H1 (cell line): ENCODE results near the gene MARCHF3. TPM values are rescaled to one million over a fixed set of nuclear protein-coding genes. Genes with fewer than 3 reads are reported as not detected.

Experiments
- CTCF ChIA-PET: fragments of 300-600 bp; sonication (Branson Sonifier 250); formaldehyde crosslinking; loops from one replicate; lab custom pipeline; 2021; ENCODE audit not compliant: partially characterized antibody; lab: Charles Lee
- POLR2A ChIA-PET: fragments of 300-600 bp; sonication (Branson Sonifier 250); formaldehyde crosslinking; loops from one replicate; lab custom pipeline; 2021; ENCODE audit warnings: inconsistent platforms; ENCODE audit not compliant: partially characterized antibody; lab: Charles Lee
- DNase-seq, 2 experiments: peaks; one replicate each; pipeline versions ENCODE4 v3.0.0 to v3.0.0-alpha.2; 2010 to 2022; ENCODE audit warnings: low spot score in 2 of 2, low read depth in 1 of 2, mixed read lengths in 1 of 2
- FAIRE-seq: peaks from 2 replicates; lab custom pipeline; 2011; peaks lifted over from hg19 to GRCh38; lab: Jason Lieb, UNC
- H2AFZ ChIP-seq: 2 replicates; pipeline ENCODE4 v1.8.1; 2012; ENCODE audit warnings: low read length, inconsistent platforms
- H2AK5ac ChIP-seq: 2 replicates; pipeline ENCODE4 v1.6.1; 2013; ENCODE audit warnings: low read depth, low read length
- H2BK120ac ChIP-seq: replicated peaks from 2 replicates; pipeline ENCODE3; 2013; ENCODE audit warnings: low read depth, low read length, inconsistent platforms
- H2BK12ac ChIP-seq: 2 replicates; pipeline ENCODE4 v1.6.1; 2013; ENCODE audit warnings: low read depth, low read length
- H2BK15ac ChIP-seq: 2 replicates; pipeline ENCODE4 v1.6.1; 2013; ENCODE audit warnings: low read length
- H2BK20ac ChIP-seq: 2 replicates; pipeline ENCODE4 v1.6.1; 2013; ENCODE audit warnings: low read length
- H2BK5ac ChIP-seq: 2 replicates; pipeline ENCODE4 v1.6.1; 2013; ENCODE audit warnings: low read depth, low read length
- H3K14ac ChIP-seq: 2 replicates; pipeline ENCODE4 v1.6.1; 2013; ENCODE audit warnings: inconsistent platforms; ENCODE audit not compliant: insufficient read length
- H3K18ac ChIP-seq: 2 replicates; pipeline ENCODE4 v1.6.1; 2013; ENCODE audit warnings: low read length; ENCODE audit errors: extremely low read depth
- H3K23ac ChIP-seq: 2 replicates; pipeline ENCODE4 v1.6.1; 2013; ENCODE audit warnings: inconsistent platforms; ENCODE audit not compliant: insufficient read length
- H3K23me2 ChIP-seq: 2 replicates; pipeline ENCODE4 v1.6.1; 2013; ENCODE audit warnings: low read depth, low read length
- H3K27ac ChIP-seq: 2 replicates; pipeline ENCODE4 v1.6.1; 2011; ENCODE audit warnings: low read depth, low read length, inconsistent platforms
- H3K27me3 ChIP-seq, 4 experiments: replicated peaks in 1 of 4; 1 replicate in 1 of 4; 2 replicates in 3 of 4; pipeline versions ENCODE4 v1.6.1 to v1.8.1; 2011 to 2013; ENCODE audit warnings: low read length in 3 of 4, mild to moderate bottlenecking in 3 of 4, inconsistent platforms in 2 of 4, mixed read lengths in 2 of 4, moderate library complexity in 1 of 4; ENCODE audit not compliant: control insufficient read depth in 3 of 4, insufficient read depth in 3 of 4; ENCODE audit errors: extremely low read depth in 1 of 4
- H3K36me3 ChIP-seq, 4 experiments: 2 replicates each; pipeline versions ENCODE4 v1.6.1 to v1.8.1; 2011 to 2013; ENCODE audit warnings: mild to moderate bottlenecking in 4 of 4, low read length in 3 of 4, moderate library complexity in 2 of 4, control low read depth in 1 of 4, inconsistent platforms in 1 of 4; ENCODE audit not compliant: insufficient read depth in 4 of 4, control insufficient read depth in 2 of 4
- H3K4ac ChIP-seq: replicated peaks from 2 replicates; pipeline ENCODE3; 2013; ENCODE audit warnings: low read length, low read depth, mixed read lengths, inconsistent platforms; ENCODE audit not compliant: insufficient read length
- H3K4me1 ChIP-seq, 4 experiments: replicated peaks in 1 of 4; 1 replicate in 1 of 4; 2 replicates in 3 of 4; pipeline versions ENCODE4 v1.6.1 to v1.8.1; 2011 to 2013; ENCODE audit warnings: low read length in 3 of 4, inconsistent platforms in 2 of 4, mixed read lengths in 1 of 4; ENCODE audit not compliant: insufficient read depth in 4 of 4, control insufficient read depth in 3 of 4
- H3K4me2 ChIP-seq, 2 experiments: 2 replicates each; pipeline versions ENCODE4 v1.6.1 to v1.8.1; 2011 to 2013; ENCODE audit warnings: low read depth in 2 of 2, low read length in 2 of 2, control low read depth in 1 of 2, inconsistent platforms in 1 of 2, mild to moderate bottlenecking in 1 of 2; ENCODE audit not compliant: insufficient read depth in 1 of 2
- H3K4me3 ChIP-seq, 4 experiments: fragments of 200-600, 300-600 bp in 1 of 4; sonication (generic), shearing (Covaris generic), sonication (Bioruptor Twin) in 1 of 4; 2 replicates each; pipeline versions ENCODE4 v1.5.1 to v1.8.1; 2011 to 2016; ENCODE audit warnings: low read length in 4 of 4, low read depth in 3 of 4, control low read depth in 2 of 4, inconsistent platforms in 2 of 4, mild to moderate bottlenecking in 2 of 4, mixed read lengths in 1 of 4, moderate library complexity in 1 of 4; ENCODE audit not compliant: insufficient read depth in 2 of 4; ENCODE audit errors: extremely low read depth in 1 of 4
- H3K56ac ChIP-seq: replicated peaks from 2 replicates; pipeline ENCODE3; 2013; ENCODE audit warnings: low read depth, mild to moderate bottlenecking, mixed read lengths, low read length, inconsistent platforms; ENCODE audit not compliant: insufficient read length
- H3K79me1 ChIP-seq: 2 replicates; pipeline ENCODE4 v1.6.1; 2013; ENCODE audit warnings: low read depth, low read length, control low read depth
- H3K79me2 ChIP-seq, 2 experiments: 2 replicates each; pipeline versions ENCODE4 v1.6.1 to v1.8.1; 2012 to 2013; ENCODE audit warnings: low read length in 2 of 2, mild to moderate bottlenecking in 2 of 2, inconsistent platforms in 1 of 2; ENCODE audit not compliant: insufficient read depth in 2 of 2, control insufficient read depth in 1 of 2
- H3K9ac ChIP-seq, 4 experiments: replicated peaks in 1 of 4; 1 replicate in 1 of 4; 2 replicates in 3 of 4; pipeline versions ENCODE4 v1.6.1 to v1.8.1; 2011 to 2013; ENCODE audit warnings: low read depth in 3 of 4, low read length in 3 of 4, control low read depth in 2 of 4, mild to moderate bottlenecking in 2 of 4, moderate library complexity in 2 of 4, inconsistent platforms in 1 of 4; ENCODE audit errors: extremely low read depth in 1 of 4
- H3K9me3 ChIP-seq, 2 experiments: 2 replicates each; pipeline versions ENCODE4 v1.6.1 to v1.8.1; 2012 to 2013; ENCODE audit warnings: mild to moderate bottlenecking in 2 of 2, moderate library complexity in 2 of 2, control low read depth in 1 of 2, inconsistent platforms in 1 of 2, low read depth in 1 of 2, low read length in 1 of 2, mixed read lengths in 1 of 2; ENCODE audit not compliant: insufficient read depth in 2 of 2
- H4K20me1 ChIP-seq, 2 experiments: replicated peaks in 1 of 2; 2 replicates each; pipeline versions ENCODE3 to v1.8.1; 2011 to 2013; ENCODE audit warnings: inconsistent platforms in 2 of 2, low read length in 2 of 2, mild to moderate bottlenecking in 1 of 2; ENCODE audit not compliant: insufficient read depth in 2 of 2, control insufficient read depth in 1 of 2
- H4K5ac ChIP-seq: 2 replicates; pipeline ENCODE4 v1.6.1; 2013; ENCODE audit warnings: low read length, low read depth, mixed read lengths, inconsistent platforms; ENCODE audit not compliant: insufficient read length
- H4K8ac ChIP-seq: 2 replicates; pipeline ENCODE4 v1.8.0; 2013; ENCODE audit warnings: mild to moderate bottlenecking, moderate library complexity, low read length, inconsistent platforms; ENCODE audit not compliant: insufficient read depth; ENCODE audit errors: extremely low read depth
- H4K91ac ChIP-seq: replicated peaks from 2 replicates; pipeline ENCODE3; 2013; ENCODE audit warnings: low read length, mixed read lengths, inconsistent platforms; ENCODE audit not compliant: insufficient read length
- RAD21 ChIP-seq, 2 experiments: IDR thresholded peaks in 1 of 2; conservative IDR thresholded peaks in 1 of 2; 2 replicates each; pipeline ENCODE4 v1.6.1; 2011; ENCODE audit warnings: low read depth in 2 of 2, low read length in 2 of 2, improper control_type of control experiment in 1 of 2, inconsistent platforms in 1 of 2, mild to moderate bottlenecking in 1 of 2, moderate library complexity in 1 of 2
- RBBP5 ChIP-seq: IDR thresholded peaks from 2 replicates; pipeline ENCODE4 v1.7.1; 2012; ENCODE audit warnings: low read depth, mild to moderate bottlenecking, inconsistent platforms, low read length, moderate library complexity, borderline replicate concordance
- WGBS, 2 experiments: shearing (Covaris generic) in 1 of 2; methylation state at CpG; one replicate each; pipeline versions ENCODE4 v1.1.6 to v1.1.7; 2013 to 2015; ENCODE audit warnings: low lambda C conversion rate in 2 of 2, mixed read lengths in 2 of 2, inconsistent platforms in 1 of 2, low coverage in 1 of 2, missing lambda C conversion rate in 1 of 2; ENCODE audit not compliant: insufficient replicate concordance in 2 of 2, insufficient coverage in 1 of 2, insufficient read length in 1 of 2; ENCODE audit errors: extremely low coverage in 1 of 2, missing lambda C conversion rate in 1 of 2; 5-methylcytosine and 5-hydroxymethylcytosine counted together
- polyA plus RNA-seq, 7 experiments: library from polyadenylated mRNA; depleted of rRNA in 3 of 7; stranded (reverse) in 5 of 7; unstranded in 2 of 7; fragments of >200 nt in 5 of 7; fragments of 200-250 nt in 2 of 7; gene quantifications; 1 replicate in 5 of 7; 2 replicates in 1 of 7; 4 replicates in 1 of 7; pipeline versions ENCODE4 v1.2.1 to v1.2.3, GENCODE V29; 2011 to 2013; ENCODE audit warnings: missing spikeins in 2 of 7, mixed read lengths in 2 of 7
- total RNA-seq: library from RNA; stranded (reverse); fragmentation: NEBNext Ultra II Directional; extraction: Animal tissue kit (Norgen Biotek cat#: 25700); gene quantifications from 2 replicates; pipeline ENCODE4 v1.2.1, GENCODE V29; 2021
- TF ChIP-seq, protein P1 (sequence below), 3 experiments: IDR thresholded peaks; 1 replicate in 2 of 3; 2 replicates in 1 of 3; pipeline versions ENCODE4 v1.5.1 to v1.6.1; 2011; ENCODE audit warnings: low read length in 3 of 3, mild to moderate bottlenecking in 3 of 3, inconsistent platforms in 2 of 3, low read depth in 1 of 3, moderate library complexity in 1 of 3; ENCODE audit not compliant: insufficient read depth in 1 of 3; ENCODE audit errors: control extremely low read depth in 1 of 3

The MARCHF3 gene
- total and polyA plus RNA-seq, 2 of the 8 experiments (the other 6 are each of a cell fraction or from before 2014, with no cell fraction given), result 12.0 to 16.9 TPM

DNA sequence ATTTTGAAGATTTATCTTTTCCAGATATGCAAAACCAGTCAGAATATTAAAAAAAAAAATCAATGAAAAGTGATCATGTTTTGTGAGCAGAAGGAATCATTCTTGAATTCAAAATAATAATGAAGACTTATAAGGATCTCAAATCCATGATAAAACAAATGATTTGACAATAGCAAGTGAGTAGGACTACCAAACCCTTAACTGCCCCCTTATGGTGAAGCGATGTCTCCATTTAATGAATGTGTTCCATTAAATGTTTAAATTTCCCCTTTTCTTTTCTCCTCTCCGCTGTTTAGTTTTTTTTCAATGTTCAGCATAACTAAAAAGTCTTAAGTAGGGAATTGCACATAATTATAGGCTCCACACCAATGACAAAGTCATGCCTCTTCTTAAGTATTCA, 12.2 kb upstream of the MARCHF3 start:
- no peaks in the 10 kb centered on the region for H3K79me2 ChIP-seq
- H2AFZ ChIP-seq, result no peak overlapping the region
- H2BK5ac ChIP-seq, result no peak overlapping the region
- peaks cover 2 to 18% (median 11%) of the 10 kb centered on the region in 4 experiments; a peak in 6 of 7 replicates for H3K4me1 ChIP-seq
- no peak overlapping the region for H2BK20ac ChIP-seq
- no peak overlapping the region for H2BK120ac ChIP-seq
- no peak for FAIRE-seq
- no peaks in the 10 kb centered on the region for H3K79me1 ChIP-seq
- 85% methylated on average over 2 of the region's 2 CpGs; no CpG with 5 or more reads in 1 of the 2 experiments for WGBS, 2 experiments
- no peak for DNase-seq
- no peak overlapping the region for H3K14ac ChIP-seq
- no peak overlapping the region for H4K8ac ChIP-seq
- no peak overlapping the region for H3K4me3 ChIP-seq
- H4K20me1 ChIP-seq, result no peaks in the 10 kb centered on the region
- H3K27ac ChIP-seq, result no peak overlapping the region
- H3K4me2 ChIP-seq, result no peak overlapping the region; a peak in 1 of 4 replicates
- no peak overlapping the region for H2AK5ac ChIP-seq
- H3K9me3 ChIP-seq, result no peaks in the 10 kb centered on the region
- ChIA-PET CTCF (no interaction called here), POLR2A (no interaction called here)
- H3K36me3 ChIP-seq, result no peaks in the 10 kb centered on the region
- H3K56ac ChIP-seq, result no peak overlapping the region
- no peak overlapping the region for H4K5ac ChIP-seq
- peak; percentile 38 to 54 for TF ChIP-seq RAD21 (IDR thresholded peaks at IDR 0.05 in 1 of 2, conservative IDR thresholded peaks at IDR 0.05 in 1 of 2; ENCODE audit: low read depth in 2 of 2, low read length in 2 of 2)
- TF ChIP-seq, protein P1, sequence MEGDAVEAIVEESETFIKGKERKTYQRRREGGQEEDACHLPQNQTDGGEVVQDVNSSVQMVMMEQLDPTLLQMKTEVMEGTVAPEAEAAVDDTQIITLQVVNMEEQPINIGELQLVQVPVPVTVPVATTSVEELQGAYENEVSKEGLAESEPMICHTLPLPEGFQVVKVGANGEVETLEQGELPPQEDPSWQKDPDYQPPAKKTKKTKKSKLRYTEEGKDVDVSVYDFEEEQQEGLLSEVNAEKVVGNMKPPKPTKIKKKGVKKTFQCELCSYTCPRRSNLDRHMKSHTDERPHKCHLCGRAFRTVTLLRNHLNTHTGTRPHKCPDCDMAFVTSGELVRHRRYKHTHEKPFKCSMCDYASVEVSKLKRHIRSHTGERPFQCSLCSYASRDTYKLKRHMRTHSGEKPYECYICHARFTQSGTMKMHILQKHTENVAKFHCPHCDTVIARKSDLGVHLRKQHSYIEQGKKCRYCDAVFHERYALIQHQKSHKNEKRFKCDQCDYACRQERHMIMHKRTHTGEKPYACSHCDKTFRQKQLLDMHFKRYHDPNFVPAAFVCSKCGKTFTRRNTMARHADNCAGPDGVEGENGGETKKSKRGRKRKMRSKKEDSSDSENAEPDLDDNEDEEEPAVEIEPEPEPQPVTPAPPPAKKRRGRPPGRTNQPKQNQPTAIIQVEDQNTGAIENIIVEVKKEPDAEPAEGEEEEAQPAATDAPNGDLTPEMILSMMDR (IDR thresholded peaks at IDR 0.05; ENCODE audit: control extremely low read depth in 1 of 3, insufficient read depth in 1 of 3, low read depth in 1 of 3, low read length in 3 of 3), result peak in 1 of 3 experiments; percentile 36; a peak in 1 of 4 replicates
- TF ChIP-seq RBBP5, result no peak
- H3K18ac ChIP-seq, result no peak overlapping the region
- H3K4ac ChIP-seq, result no peak overlapping the region
- no peaks in the 10 kb centered on the region for H3K23me2 ChIP-seq
- H3K23ac ChIP-seq, result no peak overlapping the region
- no peak overlapping the region for H3K9ac ChIP-seq
- H4K91ac ChIP-seq, result no peak overlapping the region
- H2BK15ac ChIP-seq, result no peak overlapping the region
- H3K27me3 ChIP-seq, result peaks cover 0 to 1% (median 0%) of the 10 kb centered on the region in 4 experiments; a peak in 1 of 7 replicates
- no peak overlapping the region for H2BK12ac ChIP-seq
